H1 (cell line): ENCODE data around the gene LRIG2. TPM values are rescaled to one million over a fixed set of nuclear protein-coding genes. Genes with fewer than 3 reads are reported as not detected.

Source experiments
- EP300 ChIP-seq, 2 experiments: IDR thresholded peaks; 1 replicate in 1 of 2; 2 replicates in 1 of 2; pipeline ENCODE4 v1.6.1; 2011 to 2012; ENCODE audit warnings: low read depth in 2 of 2, low read length in 2 of 2, mild to moderate bottlenecking in 2 of 2, borderline replicate concordance in 1 of 2, inconsistent platforms in 1 of 2, moderate library complexity in 1 of 2
- GABPA ChIP-seq: IDR thresholded peaks from 2 replicates; pipeline ENCODE4 v1.6.1; 2011; ENCODE audit warnings: mild to moderate bottlenecking, low read length, moderate library complexity, borderline replicate concordance; ENCODE audit not compliant: insufficient read depth
- GTF2F1 ChIP-seq: IDR thresholded peaks from 2 replicates; pipeline ENCODE4 v1.6.1; 2012; ENCODE audit warnings: low read depth, low read length, improper control_type of control experiment, borderline replicate concordance
- POU5F1 ChIP-seq: IDR thresholded peaks from 2 replicates; pipeline ENCODE4 v1.6.1; 2011; ENCODE audit warnings: low read depth, mild to moderate bottlenecking, low read length, moderate library complexity
- SAP30 ChIP-seq: fragments of 300-600 bp; sonication (generic); IDR thresholded peaks from 2 replicates; pipeline ENCODE4 v1.7.1; 2012; ENCODE audit warnings: low read length, moderate library complexity, mild to moderate bottlenecking, inconsistent platforms; ENCODE audit not compliant: insufficient read depth, insufficient replicate concordance
- polyA plus RNA-seq, 7 experiments: library from polyadenylated mRNA; depleted of rRNA in 3 of 7; stranded (reverse) in 5 of 7; unstranded in 2 of 7; fragments of >200 nt in 5 of 7; fragments of 200-250 nt in 2 of 7; gene quantifications; 1 replicate in 5 of 7; 2 replicates in 1 of 7; 4 replicates in 1 of 7; pipeline versions ENCODE4 v1.2.1 to v1.2.3, GENCODE V29; 2011 to 2013; ENCODE audit warnings: missing spikeins in 2 of 7, mixed read lengths in 2 of 7
- total RNA-seq: library from RNA; stranded (reverse); fragmentation: NEBNext Ultra II Directional; extraction: Animal tissue kit (Norgen Biotek cat#: 25700); gene quantifications from 2 replicates; pipeline ENCODE4 v1.2.1, GENCODE V29; 2021
- TF ChIP-seq, protein P1 (sequence below): IDR thresholded peaks from 2 replicates; pipeline ENCODE4 v1.6.1; 2012; ENCODE audit warnings: inconsistent platforms

LRIG2 gene
- total and polyA plus RNA-seq, 2 of the 8 experiments (the other 6 are each of a cell fraction or from before 2014, with no cell fraction given): 16.2 to 20.9 TPM

DNA sequence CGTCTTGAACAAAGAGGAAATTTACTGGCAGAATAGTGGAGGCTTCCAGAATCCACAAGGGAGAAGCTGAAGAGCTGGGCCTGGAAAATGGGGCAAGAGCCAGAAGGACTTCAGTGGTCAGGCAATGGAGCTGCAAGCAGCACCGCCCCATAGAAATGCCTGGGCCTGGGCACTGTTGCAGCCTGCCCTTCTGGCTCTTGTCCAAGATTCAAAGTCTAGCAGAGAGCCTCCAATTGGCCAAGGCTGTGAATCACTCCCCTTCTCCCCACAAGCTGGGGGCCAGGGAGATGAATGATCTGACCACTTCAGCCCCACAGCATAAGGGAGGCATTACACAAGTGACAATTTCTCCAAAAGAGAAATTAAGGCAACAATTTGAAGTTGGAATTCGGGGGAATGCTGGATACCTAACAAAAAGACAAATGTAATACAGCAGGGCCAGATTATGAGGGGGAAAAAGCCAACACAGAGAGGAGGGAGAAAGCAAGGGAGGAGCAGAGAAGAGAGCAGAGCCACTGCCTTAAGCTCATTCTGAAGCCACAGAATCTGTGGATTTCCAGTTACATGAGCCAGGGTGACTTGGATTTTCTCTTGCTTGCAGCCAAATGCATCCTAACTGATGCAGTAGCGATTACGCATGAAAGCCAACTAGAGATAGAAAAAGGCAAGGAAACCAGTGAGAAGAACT, 80.3 kb downstream of the LRIG2 start (continued):
- TF ChIP-seq SAP30: no peak
- TF ChIP-seq EP300 (IDR thresholded peaks at IDR 0.05; ENCODE audit: borderline replicate concordance in 1 of 2, low read depth in 2 of 2, low read length in 2 of 2): no peak
- TF ChIP-seq POU5F1: no peak
- TF ChIP-seq, protein P1, sequence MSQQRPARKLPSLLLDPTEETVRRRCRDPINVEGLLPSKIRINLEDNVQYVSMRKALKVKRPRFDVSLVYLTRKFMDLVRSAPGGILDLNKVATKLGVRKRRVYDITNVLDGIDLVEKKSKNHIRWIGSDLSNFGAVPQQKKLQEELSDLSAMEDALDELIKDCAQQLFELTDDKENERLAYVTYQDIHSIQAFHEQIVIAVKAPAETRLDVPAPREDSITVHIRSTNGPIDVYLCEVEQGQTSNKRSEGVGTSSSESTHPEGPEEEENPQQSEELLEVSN: no peak
- no peak for TF ChIP-seq GABPA
- no peak for TF ChIP-seq GTF2F1
